OCI-LY7 (cell line): ENCODE measurements around the gene RAE1.

Experiments
- CTCF ChIP-seq: fragments of 200-600 bp; sonication (generic); conservative IDR thresholded peaks from 2 replicates; pipeline ENCODE4 v1.5.1; 2014; ENCODE audit warnings: mild to moderate bottlenecking, antibody characterized with exemption, low read length, moderate library complexity, mixed read lengths
- EZH2phosphoT487 ChIP-seq: fragments of 200-600 bp; sonication (generic); IDR thresholded peaks from 2 replicates; pipeline ENCODE4 v1.6.1; 2018; ENCODE audit warnings: low read depth, borderline replicate concordance, mild to moderate bottlenecking, mixed run types, antibody characterized with exemption, low read length, moderate library complexity, mixed read lengths

DNA sequence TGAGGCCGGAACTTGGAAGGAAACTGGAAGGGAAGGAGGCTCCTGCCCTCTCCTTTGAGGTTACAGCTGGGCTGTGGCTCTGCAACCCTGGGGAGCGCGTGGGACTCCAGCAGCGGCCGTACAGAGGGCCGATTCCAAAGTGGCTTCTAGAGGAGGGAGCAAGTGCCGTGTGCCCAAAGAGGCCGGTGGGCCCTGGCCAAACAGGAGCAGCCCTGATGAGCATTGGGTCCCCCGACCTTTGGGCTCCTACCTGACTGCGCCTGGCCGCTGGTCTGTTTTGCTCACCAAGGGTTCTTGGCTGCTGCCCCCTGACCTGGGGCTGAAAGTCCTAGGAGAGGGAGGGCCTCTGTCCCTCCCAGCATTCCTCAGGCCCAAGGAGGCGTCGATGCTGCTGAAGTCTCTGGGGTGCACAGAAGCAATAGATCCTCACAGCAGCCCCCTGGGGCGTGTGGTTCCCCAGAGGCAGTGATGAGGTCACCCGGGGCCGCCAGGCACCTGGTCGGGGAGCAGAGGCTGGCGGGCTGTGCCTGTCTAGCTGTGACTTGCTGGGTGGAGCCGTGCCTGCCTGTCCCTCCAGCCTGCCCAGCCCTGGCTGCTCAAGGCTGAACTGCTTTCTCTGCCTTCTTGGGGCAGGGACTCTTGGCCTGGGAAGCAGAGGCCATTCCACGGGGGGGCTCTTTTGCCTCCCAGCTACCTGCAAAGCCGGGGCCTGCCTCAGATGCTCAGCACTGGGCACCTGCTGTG lies 49.9 kb downstream of the RAE1 start:
- TF ChIP-seq CTCF, result no peak
- no peak for TF ChIP-seq EZH2phosphoT487
